ENCODE results near the gene NOVA2.

Gene NOVA2

GRCh38 chr19:46000491-46001246 is 27.0 kb upstream of the NOVA2 start:
- DNase-seq, result peak; percentile 66
- ATAC-seq, result peak; percentile 77

- peak; percentile 36 for DNase-seq
- no peak for ATAC-seq
Observed at GRCh38 chr19:45999653-46000121, 26.0 kb upstream of the NOVA2 start.

DNA sequence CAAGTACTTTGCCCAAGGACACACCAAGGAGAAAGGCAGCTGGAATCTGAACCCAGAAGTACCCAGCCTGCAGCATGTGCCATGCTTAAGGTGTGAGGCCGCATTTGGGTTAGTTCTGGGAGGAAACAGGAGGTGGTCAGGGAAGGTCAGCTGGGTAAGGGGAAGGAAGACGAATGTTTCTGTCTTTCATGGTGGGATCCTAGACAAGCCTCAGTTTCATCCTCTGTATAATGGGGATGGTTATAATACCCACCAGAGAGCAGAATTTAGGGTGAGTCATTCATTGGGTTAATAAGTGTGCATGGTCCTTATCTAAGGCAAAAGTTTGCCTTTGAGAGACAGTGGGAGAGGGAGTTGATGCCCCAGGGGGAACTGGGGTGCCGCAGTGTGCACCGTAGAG is 25.2 kb upstream of the NOVA2 start:
- DNase-seq (no peak), ATAC-seq (no peak)

- DNase-seq (no peak), ATAC-seq (no peak)
Observed at GRCh38 chr19:45996933-45997332, 23.3 kb upstream of the NOVA2 start.

DNA sequence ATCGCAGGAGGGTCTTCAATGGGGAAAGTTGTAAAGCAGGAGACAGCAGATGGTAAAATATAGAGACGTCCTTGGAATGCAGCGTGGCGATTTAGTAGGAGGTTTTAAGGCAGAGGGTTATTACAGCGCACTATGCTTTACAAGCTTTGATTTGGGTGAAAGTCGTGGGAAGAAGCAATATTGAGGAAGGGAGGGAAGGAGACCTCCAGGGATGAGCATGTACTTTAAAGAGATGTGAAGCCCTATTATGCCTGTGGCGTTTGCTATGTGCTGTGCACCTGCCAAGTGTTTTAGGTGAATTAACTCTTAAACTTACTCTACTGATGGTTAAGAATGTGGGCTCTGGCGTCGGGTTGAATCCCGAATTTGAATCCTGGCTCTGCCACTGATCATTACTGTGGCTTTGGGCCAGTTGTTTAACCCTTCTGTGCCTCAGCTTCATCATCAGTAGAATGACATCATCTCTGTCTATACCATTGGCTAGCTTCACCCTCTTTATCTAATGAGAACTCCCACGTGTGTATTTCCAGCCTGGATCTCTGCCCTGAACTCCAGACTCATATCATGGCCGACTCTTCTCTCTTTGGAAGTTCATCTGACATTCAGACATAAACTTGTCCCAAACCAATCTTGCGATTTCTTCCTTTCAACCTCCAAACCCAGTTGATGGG is 22.2 kb upstream of the NOVA2 start:
- DNase-seq (no peak), ATAC-seq (no peak)

DNA sequence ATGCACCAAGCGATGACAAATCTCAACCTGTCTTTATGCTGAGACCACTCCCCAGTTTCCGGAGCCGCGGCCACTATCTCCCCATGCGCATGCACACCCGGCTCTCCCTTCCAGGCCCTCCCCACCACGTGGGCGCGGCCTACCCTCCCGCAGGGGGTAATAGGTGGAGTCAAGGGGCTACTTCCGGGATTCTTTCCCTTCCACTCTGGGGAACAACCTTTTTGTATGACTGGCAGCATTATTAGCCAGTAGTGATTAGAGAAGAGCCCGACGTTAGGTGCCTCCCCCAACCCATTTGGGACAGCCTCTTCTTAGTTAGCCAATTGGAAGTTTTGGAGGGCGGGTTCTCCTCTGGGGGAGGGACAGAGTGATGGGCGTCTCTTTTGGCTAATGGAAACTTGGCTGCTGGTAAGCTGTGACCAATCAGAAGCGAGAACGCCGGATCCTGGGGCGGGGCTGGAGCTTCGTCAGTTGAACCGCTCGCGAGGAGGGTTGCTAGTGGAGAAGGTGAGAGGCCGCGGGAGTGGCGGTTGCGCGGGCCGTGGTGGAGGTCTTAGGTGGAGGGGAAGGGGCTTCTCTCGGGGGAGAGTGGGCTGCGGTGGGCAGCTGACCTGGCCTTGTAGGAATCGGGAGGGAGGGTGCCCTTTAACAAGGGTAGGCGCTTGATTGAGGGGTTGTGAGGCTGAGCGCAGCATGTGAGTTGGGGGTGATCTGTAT is 21.5 kb upstream of the NOVA2 start, which contains the start of gene CCDC61:
Gene CCDC61 (plus strand): TSS at position 470 of the 717 bp plus-strand sequence. CDS start 7,552 bp downstream, outside the sequence.
- ATAC-seq, result peak; percentile 98
- DNase-seq, result peak; percentile 93

DNA sequence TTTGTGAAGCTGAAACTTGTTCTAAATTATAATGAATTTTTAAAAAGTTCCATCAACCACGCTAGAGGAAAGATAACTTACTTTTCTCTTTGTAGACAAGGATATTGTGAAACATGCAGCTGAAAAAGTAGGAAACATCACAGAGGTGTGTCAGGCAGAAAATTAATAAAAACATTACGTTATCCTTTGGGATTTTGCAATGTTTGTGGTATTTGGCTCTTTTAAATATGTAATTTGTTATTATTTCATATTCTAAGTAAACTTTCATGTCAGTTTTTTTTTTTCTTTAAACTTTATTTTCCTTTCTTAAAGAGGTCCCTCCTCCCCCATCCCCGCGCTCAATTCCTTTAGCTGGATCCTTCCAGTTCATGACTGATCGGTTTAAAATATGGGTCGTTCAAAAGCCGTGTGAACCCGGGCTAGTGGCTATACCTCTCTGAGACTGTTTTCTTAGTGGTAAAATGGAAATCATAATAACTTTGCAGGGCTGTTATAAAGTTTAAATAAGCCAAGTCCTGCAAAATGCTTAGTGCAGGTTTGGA is 20.9 kb upstream of the NOVA2 start:
- DNase-seq (no peak), ATAC-seq (peak; percentile 1)

DNA sequence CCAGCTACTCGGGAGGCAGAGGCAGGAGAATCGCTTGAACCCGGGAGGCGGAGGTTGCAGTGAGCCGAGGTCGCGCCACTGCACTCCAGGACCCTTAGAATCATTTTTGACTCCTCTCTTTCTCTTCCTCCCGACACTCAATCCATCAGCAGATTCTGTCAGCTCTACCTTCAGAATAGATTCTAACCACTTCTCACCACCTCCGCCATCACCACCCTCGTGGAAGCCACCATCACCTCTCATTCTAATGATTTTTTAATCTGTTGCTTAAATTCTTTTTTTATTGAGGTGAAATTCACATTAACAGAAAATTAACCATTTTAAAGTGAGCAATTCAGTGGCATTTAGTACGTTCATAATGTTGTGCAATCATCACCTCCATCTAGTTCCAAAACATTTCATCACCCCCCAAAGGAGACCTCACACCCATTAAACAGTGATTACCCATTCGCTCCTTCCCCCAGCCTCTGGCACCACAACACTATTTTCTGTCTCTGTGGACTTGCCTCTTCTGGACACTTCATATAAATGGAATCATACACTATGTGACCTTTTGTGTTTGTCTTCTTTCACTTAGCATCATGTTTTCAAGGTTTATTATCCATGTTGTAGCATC is 16.6 kb upstream of the NOVA2 start:
- no peak for DNase-seq
- no peak for ATAC-seq

- no peak for ATAC-seq
Observed at GRCh38 chr19:45985321-45985720, 11.7 kb upstream of the NOVA2 start.

GRCh38 chr19:45981350-45981749 is 7.7 kb upstream of the NOVA2 start:
- no peak for DNase-seq
- ATAC-seq, result no peak

More at GRCh38 chr19:45985321-45985720, 11.7 kb upstream of the NOVA2 start:
- no peak for DNase-seq

- ATAC-seq (no peak), DNase-seq (no peak)
Observed at GRCh38 chr19:45978156-45978555, 4.5 kb upstream of the NOVA2 start.

GRCh38 chr19:45976178-45976577 is 2.5 kb upstream of the NOVA2 start:
- ATAC-seq, result no peak
- DNase-seq, result no peak

- ATAC-seq (no peak), DNase-seq (no peak)
Observed at GRCh38 chr19:45975306-45976070, 1.8 kb upstream of the NOVA2 start.

DNA sequence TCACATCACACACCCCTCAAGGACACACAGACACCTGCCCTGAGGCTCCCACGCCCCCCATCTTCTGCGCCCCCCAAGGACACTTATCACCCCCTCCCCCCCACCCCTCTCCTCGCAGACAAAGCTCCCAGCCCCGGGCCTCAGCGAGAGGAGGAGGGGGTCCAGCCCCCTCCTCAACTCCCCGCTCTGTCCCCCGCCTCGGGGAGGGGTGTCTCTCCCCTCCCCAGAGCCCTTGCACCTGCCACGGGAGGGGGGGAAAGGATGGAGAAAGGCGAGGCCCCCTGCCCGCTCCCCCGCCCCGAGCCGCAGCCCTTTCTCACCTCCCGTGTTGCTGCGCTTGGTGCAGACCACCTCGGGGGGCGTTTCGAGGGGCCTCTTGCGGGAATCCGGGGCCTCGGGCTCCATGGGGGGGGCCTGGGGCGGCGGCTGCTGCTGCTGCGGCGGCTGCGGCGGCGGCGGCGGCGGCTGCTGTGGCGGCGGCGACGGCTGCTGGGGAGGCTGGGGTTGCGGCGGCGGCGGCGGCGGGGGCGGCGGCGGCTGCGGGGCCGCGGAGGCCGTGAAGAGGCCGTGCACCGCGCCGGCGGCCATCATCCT is 621 bp downstream of the NOVA2 start:
- DNase-seq (no peak), ATAC-seq (no peak)

DNA sequence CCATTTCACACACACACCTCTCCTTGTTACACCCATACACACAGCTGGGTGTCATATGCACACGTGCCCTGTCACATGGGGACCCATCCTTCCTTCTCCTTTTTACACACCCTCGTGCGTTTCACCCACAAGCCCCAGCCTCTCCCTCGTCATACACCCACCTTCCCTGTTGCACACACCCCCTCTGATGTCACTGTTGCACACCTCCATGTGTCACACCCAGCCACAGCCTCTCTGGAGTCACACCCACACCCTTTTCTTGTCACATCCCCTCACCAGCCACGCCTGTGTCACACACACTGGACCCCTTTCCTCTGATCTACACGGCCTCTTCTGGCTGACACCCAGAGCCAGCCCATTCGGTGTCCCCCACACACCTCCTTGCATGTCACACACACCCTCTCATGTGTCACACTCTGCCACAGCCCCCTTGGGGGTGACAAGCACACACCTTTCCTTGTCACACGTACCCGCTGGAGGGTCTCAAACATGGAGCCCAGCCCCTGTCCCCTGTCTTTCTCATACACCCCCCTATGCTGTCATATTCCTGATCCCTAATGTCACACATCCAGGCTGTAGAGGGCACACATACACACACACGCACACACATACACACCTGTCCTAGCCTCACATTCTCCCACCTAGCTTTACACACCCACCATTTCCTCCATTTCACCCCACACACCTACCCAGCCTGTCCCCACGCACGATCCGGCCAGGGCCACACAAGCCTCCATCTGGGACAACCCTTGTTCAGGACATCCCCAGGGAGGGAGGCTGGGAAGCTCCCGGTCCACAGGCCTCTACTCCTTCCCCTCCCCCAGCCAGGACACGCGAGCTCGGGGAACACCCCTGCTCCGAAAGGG is 1.4 kb downstream of the NOVA2 start:
- peak; percentile 23 for DNase-seq
- ATAC-seq, result peak; percentile 31

- ATAC-seq, result no peak
Observed at GRCh38 chr19:45971260-45971902, 2.3 kb downstream of the NOVA2 start.

DNA sequence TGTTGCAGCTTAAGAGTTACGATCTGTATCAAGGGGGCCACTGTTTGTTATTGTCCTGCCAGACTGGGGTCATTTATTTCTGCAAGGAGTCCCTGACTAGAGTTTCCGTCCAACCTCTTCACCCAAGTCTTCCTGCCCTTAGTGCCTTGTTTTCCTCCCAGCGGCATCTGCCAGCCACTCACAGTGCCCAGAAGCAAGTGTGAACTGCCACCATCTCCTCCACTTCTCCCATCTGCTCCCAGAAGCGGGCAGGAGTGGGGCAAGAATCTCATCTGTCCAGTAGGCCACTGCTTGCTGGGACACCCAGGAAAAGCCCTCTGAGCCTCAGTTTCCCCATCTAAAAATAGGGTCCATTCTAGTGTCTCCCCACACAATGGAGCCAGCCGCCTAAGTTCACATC is 4.0 kb downstream of the NOVA2 start:
- no peak for DNase-seq
- ATAC-seq, result no peak

More at GRCh38 chr19:45971260-45971902, 2.3 kb downstream of the NOVA2 start:
- no peak for DNase-seq

DNA sequence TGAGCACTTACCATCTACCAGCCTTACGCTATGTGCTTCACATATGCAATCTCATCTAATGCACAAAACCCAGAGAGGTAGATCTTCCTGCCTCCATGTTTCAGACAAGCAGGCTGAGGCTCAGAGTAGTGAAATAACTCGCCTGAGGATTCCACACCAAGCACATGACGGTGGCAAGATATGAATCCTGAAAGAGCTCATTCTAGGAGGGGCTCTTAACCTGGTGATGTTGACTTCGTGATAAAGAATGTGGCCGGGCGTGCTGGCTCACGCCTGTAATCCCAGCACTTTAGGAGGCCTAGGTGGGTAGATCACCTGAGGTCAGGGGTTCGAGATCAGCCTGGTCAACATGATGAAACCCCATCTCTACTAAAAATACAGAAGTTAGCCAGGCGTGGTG is 5.0 kb downstream of the NOVA2 start:
- ATAC-seq (no peak), DNase-seq (no peak)

GRCh38 chr19:45967246-45967645 is 6.4 kb downstream of the NOVA2 start:
- ATAC-seq, result no peak
- no peak for DNase-seq

Data from stimulated activated naive CD8-positive, alpha-beta T cell treated with anti-CD3 and anti-CD28 coated beads, Interleukin-15, Interleukin-2, amounts not matched to agents 100 U/mL and 50 U/mL, for 24 hours (primary cell).